NCI-H1436 (cell line): ENCODE data around the gene KLHL14.
"Not testable (repeated sequence)": the region's sequence is repeated elsewhere in the genome, so short reads cannot be mapped to it uniquely, and the experiment has no call there.

Experiments
- DNase-seq: peaks from one replicate; lab custom pipeline; 2025; lab: John Stamatoyannopoulos, UW

The KLHL14 gene

GRCh38 chr18:32772581-32773381 lies at the start of gene KLHL14:
TSS of gene KLHL14 (minus strand) at chr18:32773023. CDS start at chr18:32770591, 2,432 bp downstream.
- no peak for DNase-seq

- DNase-seq, result no peak
Observed at GRCh38 chr18:32822197-32822596, 49.4 kb upstream of the KLHL14 start.

GRCh38 chr18:32815881-32816280 lies 43.1 kb upstream of the KLHL14 start:
- no peak for DNase-seq

- no peak for DNase-seq
Observed at GRCh38 chr18:32812342-32812741, 39.5 kb upstream of the KLHL14 start.

- no peak for DNase-seq
Observed at GRCh38 chr18:32810314-32810713, 37.5 kb upstream of the KLHL14 start.

- no peak for DNase-seq
Observed at GRCh38 chr18:32805354-32805753, 32.5 kb upstream of the KLHL14 start.

GRCh38 chr18:32804134-32804888 lies 31.5 kb upstream of the KLHL14 start:
- no peak for DNase-seq

GRCh38 chr18:32803568-32803967 lies 30.7 kb upstream of the KLHL14 start:
- DNase-seq, result no peak

GRCh38 chr18:32802591-32803451 lies 30.0 kb upstream of the KLHL14 start:
- DNase-seq, result no peak

GRCh38 chr18:32801228-32801627 lies 28.4 kb upstream of the KLHL14 start:
- DNase-seq, result no peak

GRCh38 chr18:32798209-32798960 lies 25.6 kb upstream of the KLHL14 start:
- no peak for DNase-seq

- not testable (repeated sequence) for DNase-seq
Observed at GRCh38 chr18:32794667-32795066, 21.8 kb upstream of the KLHL14 start.

GRCh38 chr18:32779010-32779409 lies 6.2 kb upstream of the KLHL14 start:
- no peak for DNase-seq

- DNase-seq, result no peak
Observed at GRCh38 chr18:32777049-32777448, 4.2 kb upstream of the KLHL14 start.

GRCh38 chr18:32776561-32776960 lies 3.7 kb upstream of the KLHL14 start:
- no peak for DNase-seq

GRCh38 chr18:32775628-32776027 lies 2.8 kb upstream of the KLHL14 start:
- no peak for DNase-seq

GRCh38 chr18:32773382-32773712 lies 524 bp upstream of the KLHL14 start:
- DNase-seq, result no peak

GRCh38 chr18:32771871-32772580 lies 797 bp downstream of the KLHL14 start:
- DNase-seq, result no peak

GRCh38 chr18:32771169-32771751 lies 1.6 kb downstream of the KLHL14 start:
- no peak for DNase-seq

- no peak for DNase-seq
Observed at GRCh38 chr18:32770666-32771168, 2.1 kb downstream of the KLHL14 start.
